ENCODE measurements around the gene CEP20. TPM values are rescaled to one million over a fixed set of nuclear protein-coding genes. Genes with fewer than 3 reads are reported as not detected.

Gene CEP20
- total RNA-seq, 2 experiments from 2014 or later = 34.5 to 39.0 TPM

GRCh38 chr16:15864939-15865338 is 23.5 kb downstream of the CEP20 start:
- Mint-ChIP-seq H3K36me3 (ENCODE audit: low read depth) (peaks cover 12% of the 10 kb centered on the region), H3K4me1 (ENCODE audit: low read depth) (no peaks in the 10 kb centered on the region), H3K4me3 (no peak overlapping the region), H3K9me3 (no peaks in the 10 kb centered on the region), H3K27me3 (no peaks in the 10 kb centered on the region), H3K27ac (no peak overlapping the region)
- DNase-seq (no peak), ATAC-seq (no peak)
- CTCF ChIA-PET = no interaction called here
- intact Hi-C loops (cut with micrococcal nuclease) = no loop called here
- no peak for TF ChIP-seq CTCF (IDR thresholded peaks at IDR 0.05)
- POLR2A ChIA-PET = no interaction called here

DNA sequence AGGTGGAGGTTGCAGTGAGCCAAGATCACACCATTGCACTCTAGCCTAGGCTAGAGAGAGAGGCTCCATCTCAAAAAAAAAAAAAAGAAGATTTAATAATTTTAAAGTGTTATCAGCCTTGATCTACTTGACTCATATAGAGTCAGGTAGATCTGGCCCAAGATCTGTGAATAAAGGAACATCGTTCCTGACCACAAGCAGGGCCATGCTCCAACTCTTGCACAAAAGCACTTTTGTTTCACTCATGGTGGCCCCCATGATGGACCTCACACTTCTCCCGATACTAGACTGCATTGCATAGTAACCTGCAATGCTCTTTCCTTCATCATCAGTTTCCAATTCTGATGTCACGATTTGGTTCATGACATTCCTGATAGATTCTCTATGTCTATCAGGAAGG is 26.4 kb downstream of the CEP20 start:
- TF ChIP-seq CTCF (IDR thresholded peaks at IDR 0.05) = no peak
- no peak for DNase-seq
- Mint-ChIP-seq H3K27ac (no peak overlapping the region), H3K9me3 (no peaks in the 10 kb centered on the region), H3K4me1 (ENCODE audit: low read depth) (peaks cover 6% of the 10 kb centered on the region), H3K36me3 (ENCODE audit: low read depth) (peaks cover 6% of the 10 kb centered on the region), H3K27me3 (peaks cover 16% of the 10 kb centered on the region), H3K4me3 (no peak overlapping the region)
- ATAC-seq = no peak
- ChIA-PET CTCF (no interaction called here), POLR2A (no interaction called here)
- intact Hi-C loops (cut with micrococcal nuclease) = no loop called here

DNA sequence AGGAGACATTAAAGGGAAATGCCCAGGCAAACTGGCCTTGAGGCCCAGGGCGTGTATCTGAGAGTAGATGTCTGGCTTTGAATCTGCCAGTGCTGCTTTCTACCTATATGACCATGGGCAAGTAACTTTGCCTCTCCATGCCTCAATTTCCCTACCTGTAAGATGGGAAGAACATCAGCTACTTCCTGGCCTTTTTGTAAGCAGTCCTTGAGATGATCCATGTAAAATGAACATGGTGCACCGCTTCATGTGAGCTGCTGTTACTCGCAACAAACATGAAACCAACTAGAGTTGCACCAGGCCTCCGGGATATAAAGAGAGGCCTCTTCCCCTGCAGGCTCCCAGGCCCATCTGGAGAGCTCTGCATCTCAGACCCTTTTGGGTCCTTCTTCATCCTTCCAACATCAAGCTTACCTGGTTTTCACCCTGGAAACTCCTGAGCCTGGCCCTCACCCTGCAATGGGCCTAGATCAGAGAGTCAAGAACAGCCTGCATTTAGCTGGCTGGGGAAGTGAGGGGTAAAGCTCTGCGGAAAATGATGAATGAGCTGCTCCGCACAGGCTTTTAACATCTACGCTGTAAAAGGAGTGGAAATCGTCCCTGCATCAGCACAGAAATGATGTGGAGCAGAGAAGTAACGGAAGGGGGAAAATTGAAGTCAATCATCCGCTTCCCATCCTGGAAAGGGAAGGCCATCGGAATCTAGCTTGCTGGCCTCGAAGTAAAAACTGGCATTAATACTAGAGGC is 29.3 kb downstream of the CEP20 start:
- ChIA-PET POLR2A (no interaction called here), CTCF (interaction anchor here (1.0 kb wide), 1 partner anchor 153 kb away, joined by 3 read pairs; no protein-coding TSS in a partner anchor)
- intact Hi-C loops (cut with micrococcal nuclease) = no loop called here
- Mint-ChIP-seq H3K36me3 (ENCODE audit: low read depth) (no peaks in the 10 kb centered on the region), H3K4me3 (no peak overlapping the region), H3K27ac (no peak overlapping the region), H3K27me3 (peaks cover 29% of the 10 kb centered on the region), H3K4me1 (ENCODE audit: low read depth) (peaks cover 6% of the 10 kb centered on the region), H3K9me3 (no peaks in the 10 kb centered on the region)
- ATAC-seq (no peak), DNase-seq (no peak)
- TF ChIP-seq CTCF (IDR thresholded peaks at IDR 0.05) = no peak

GRCh38 chr16:15857724-15858560 is 30.5 kb downstream of the CEP20 start:
- TF ChIP-seq CTCF (IDR thresholded peaks at IDR 0.05) = no peak
- H3K9me3 Mint-ChIP-seq = no peaks in the 10 kb centered on the region
- H3K27me3 Mint-ChIP-seq = peaks cover 31% of the 10 kb centered on the region
- H3K4me1 Mint-ChIP-seq (ENCODE audit: low read depth) = peaks cover 6% of the 10 kb centered on the region
- no peaks in the 10 kb centered on the region for H3K36me3 Mint-ChIP-seq (ENCODE audit: low read depth)
- intact Hi-C loops (cut with micrococcal nuclease) = no loop called here
- ChIA-PET POLR2A (interaction anchor here (0.7 to 1.1 kb wide), 2 partner anchors 137 to 143 kb away, joined by 3 read pairs; no protein-coding TSS in a partner anchor), CTCF (no interaction called here)
- H3K27ac Mint-ChIP-seq = no peak overlapping the region
- ATAC-seq (no peak), DNase-seq (no peak)
- peak overlapping the region; percentile 44 for H3K4me3 Mint-ChIP-seq

Measured in activated CD8-positive, alpha-beta T cell treated with anti-CD3 and anti-CD28 coated beads for 36 hours (primary cell).